Adrenal gland (tissue), 5 donors: ENCODE measurements around the gene FAT1.

Experiments
- POLR2A ChIP-seq, 2 donors: fragments of 450-650 bp; IDR thresholded peaks; one replicate each; pipeline ENCODE4 v1.6.1; 2017; ENCODE audit warnings: antibody characterized with exemption in 2 of 2, mild to moderate bottlenecking in 2 of 2, moderate library complexity in 1 of 2
- TF ChIP-seq, protein P1 (sequence below), 6 experiments: fragments of 450-650 bp in 4 of 6; fragments of 200-600 bp in 2 of 6; sonication (generic) in 1 of 6; IDR thresholded peaks; 1 replicate in 5 of 6; 2 replicates in 1 of 6; pipeline versions ENCODE4 v1.5.1 to v1.8.0; 2016 to 2021; ENCODE audit warnings: antibody characterized with exemption in 6 of 6, mild to moderate bottlenecking in 2 of 6, moderate library complexity in 1 of 6
- donor health status: DM: no; HTN: no; CAD: no.

DNA sequence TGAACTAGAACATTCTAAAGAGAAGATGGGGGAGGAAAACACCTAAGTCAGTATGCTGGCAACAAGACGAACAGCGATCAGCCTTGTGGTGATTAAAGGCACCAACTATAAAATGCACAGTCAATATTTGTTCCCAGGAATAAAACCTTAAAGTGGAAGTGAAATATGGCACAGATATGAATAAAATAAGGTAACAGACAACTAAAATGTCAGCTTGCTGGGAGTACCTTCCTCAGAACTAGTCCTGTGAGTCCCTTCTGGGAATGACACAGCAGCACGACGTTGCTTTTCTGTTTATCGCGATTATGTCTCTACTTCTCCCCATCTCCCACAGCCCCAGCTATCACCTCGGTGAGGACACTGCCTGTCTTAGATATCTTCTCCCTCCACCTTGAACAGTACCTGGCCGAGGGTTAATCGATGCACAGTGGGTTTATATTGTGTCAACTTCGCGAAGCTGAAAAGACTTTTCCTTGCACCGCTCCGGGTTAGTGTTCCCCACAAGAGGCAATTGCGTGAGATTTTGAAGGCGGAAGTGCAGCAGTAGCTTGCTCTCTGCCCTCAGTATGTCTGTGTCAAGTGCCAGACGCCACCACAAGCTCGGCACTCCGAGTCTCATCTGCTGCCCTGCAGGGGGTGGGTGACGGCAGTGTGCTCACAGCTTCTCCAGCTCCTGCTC lies 185.7 kb downstream of the FAT1 start:
- TF ChIP-seq, protein P1, sequence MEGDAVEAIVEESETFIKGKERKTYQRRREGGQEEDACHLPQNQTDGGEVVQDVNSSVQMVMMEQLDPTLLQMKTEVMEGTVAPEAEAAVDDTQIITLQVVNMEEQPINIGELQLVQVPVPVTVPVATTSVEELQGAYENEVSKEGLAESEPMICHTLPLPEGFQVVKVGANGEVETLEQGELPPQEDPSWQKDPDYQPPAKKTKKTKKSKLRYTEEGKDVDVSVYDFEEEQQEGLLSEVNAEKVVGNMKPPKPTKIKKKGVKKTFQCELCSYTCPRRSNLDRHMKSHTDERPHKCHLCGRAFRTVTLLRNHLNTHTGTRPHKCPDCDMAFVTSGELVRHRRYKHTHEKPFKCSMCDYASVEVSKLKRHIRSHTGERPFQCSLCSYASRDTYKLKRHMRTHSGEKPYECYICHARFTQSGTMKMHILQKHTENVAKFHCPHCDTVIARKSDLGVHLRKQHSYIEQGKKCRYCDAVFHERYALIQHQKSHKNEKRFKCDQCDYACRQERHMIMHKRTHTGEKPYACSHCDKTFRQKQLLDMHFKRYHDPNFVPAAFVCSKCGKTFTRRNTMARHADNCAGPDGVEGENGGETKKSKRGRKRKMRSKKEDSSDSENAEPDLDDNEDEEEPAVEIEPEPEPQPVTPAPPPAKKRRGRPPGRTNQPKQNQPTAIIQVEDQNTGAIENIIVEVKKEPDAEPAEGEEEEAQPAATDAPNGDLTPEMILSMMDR (IDR thresholded peaks at IDR 0.05) = no peak
- no peak for TF ChIP-seq POLR2A (IDR thresholded peaks at IDR 0.05)
